ENCODE measurements around the gene ZNF200.
"Not testable (repeated sequence)": the region's sequence is repeated elsewhere in the genome, so short reads cannot be mapped to it uniquely, and the experiment has no call there.

ZNF200 gene, protein sequence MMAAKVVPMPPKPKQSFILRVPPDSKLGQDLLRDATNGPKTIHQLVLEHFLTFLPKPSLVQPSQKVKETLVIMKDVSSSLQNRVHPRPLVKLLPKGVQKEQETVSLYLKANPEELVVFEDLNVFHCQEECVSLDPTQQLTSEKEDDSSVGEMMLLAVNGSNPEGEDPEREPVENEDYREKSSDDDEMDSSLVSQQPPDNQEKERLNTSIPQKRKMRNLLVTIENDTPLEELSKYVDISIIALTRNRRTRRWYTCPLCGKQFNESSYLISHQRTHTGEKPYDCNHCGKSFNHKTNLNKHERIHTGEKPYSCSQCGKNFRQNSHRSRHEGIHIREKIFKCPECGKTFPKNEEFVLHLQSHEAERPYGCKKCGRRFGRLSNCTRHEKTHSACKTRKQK

GRCh38 chr16:3234857-3235561, at the start of gene ZNF200:
Gene ZNF200, minus strand, starts transcription at chr16:3235158. Its CDS starts 1,403 bp downstream, at chr16:3233755.
- DNase-seq, result peak; percentile 96

- no peak for DNase-seq
Measured at GRCh38 chr16:3283543-3284447, 48.8 kb upstream of the ZNF200 start.

DNA sequence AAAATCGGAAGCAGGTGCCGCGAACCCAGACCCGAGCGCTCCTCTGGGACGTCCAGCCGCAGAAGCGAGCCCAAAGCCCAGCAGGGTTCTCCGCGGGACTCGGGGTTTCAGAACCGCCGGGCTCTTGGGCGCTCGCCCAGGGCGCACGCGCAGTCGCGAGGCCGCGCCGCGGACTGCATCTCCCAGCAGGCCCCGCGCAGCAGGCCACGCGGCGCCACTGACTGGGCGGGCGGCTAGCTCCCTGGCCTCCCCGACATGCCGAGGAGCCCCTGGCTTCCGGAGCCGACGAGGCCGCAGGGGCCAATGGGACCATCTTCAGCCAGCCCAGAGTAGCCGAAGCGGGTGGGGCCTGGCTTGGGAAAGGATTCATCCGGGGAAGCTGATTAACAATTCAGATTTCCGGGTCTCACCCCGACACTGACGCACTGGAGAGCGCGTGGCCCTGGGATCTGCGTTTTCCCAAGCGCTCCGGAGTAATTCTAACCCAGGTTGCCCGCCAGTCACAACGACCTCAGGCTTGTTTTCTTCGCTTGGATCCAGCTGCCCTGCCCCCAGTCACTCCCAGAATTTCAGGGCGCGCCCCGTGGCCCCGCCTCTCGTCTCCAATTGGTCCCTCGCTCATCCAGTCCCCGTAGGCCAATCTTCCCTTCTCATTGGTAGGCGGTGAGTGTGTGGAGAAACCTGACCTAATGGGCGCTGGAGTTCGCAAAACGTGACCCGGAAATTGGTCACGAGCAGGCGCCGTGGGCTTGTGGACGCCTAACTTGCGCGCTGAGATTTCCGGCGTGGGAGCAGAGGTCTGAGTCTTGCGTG, 48.0 kb upstream of the ZNF200 start, which contains the start of gene ZNF263:
Gene ZNF263, plus strand, starts transcription at position 762 of the 813 bp plus-strand sequence. CDS start 328 bp downstream, outside the sequence.
- DNase-seq, result peak; percentile 97

DNA sequence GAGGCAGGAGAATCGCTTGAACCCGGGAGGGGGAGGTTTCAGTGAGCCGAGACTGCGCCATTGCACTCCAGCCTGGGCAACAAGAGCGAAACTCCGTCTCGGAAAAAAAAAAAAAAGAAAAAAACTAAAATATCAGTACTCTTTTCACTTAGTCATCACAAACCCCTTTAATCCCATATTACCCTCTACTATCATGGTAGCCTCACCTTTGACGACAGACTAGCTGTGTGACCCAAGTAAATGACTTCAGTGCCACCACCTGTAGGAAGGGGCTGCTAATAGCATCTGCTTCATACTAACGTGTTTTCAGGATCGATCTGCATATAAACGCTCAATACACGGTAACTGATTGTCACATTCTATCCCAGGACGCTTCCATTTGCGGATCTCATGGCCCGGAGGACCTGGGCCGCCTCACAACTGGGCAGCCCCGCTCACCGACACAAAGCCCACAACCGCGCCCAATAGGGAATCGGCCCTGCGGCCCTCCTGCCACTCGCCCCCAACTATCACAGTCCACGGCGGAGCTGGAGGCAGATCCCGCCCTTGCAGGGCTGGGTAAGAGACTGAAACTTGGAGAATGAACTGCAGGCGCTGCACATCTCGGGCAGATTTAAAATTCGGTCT, 47.3 kb upstream of the ZNF200 start:
- no peak for DNase-seq

GRCh38 chr16:3281222-3281820, 46.4 kb upstream of the ZNF200 start:
- no peak for DNase-seq

- DNase-seq, result no peak
Measured at GRCh38 chr16:3276679-3277078, 41.7 kb upstream of the ZNF200 start.

GRCh38 chr16:3274947-3275346, 40.0 kb upstream of the ZNF200 start:
- DNase-seq, result no peak

DNA sequence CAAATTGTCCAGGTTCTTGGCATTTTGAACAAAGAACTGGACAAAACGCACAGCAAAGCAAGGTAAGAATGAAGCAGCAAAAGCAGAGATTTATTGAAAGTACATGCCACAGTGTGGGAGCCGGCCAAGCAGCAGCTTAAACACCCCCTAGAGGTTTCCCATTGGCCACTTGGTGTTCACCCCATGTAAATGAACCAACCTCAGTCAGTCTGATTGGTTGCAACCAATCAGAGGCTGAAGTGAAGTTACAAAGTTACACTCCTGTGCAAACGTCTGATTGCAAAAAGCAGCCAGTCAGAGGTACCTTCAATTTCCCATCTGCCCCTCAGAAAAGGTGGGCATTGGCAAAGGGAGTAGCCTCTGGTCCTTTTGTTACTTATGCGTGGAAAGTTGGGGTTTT, 39.5 kb upstream of the ZNF200 start:
- no peak for DNase-seq

GRCh38 chr16:3271281-3271680, 36.3 kb upstream of the ZNF200 start:
- DNase-seq, result not testable (repeated sequence)

GRCh38 chr16:3270718-3271117, 35.8 kb upstream of the ZNF200 start:
- DNase-seq, result not testable (repeated sequence)

DNA sequence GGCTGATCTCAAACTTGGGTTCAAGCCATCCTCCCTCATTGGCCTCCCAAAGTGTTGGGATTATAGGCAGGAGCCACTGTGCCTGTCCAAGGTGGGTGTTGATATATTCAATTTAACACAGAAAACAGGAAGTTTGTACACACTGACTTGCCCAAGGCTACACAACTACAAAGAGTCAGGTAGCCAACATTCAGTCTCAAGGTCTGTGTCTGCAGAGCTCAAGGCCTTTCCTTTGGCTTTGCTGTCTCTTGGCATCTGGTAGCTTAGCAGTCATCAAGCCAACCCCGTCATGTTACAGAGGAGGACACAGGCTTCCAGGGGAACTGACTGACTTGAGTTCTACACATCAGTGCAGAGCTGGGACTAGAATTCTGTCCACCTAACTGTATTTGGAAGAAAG, 33.3 kb upstream of the ZNF200 start:
- no peak for DNase-seq

GRCh38 chr16:3266873-3267537, 32.0 kb upstream of the ZNF200 start:
- DNase-seq, result peak; percentile 13

- DNase-seq, result peak; percentile 99
Measured at GRCh38 chr16:3264137-3265036, 29.4 kb upstream of the ZNF200 start.

GRCh38 chr16:3262517-3262916, 27.6 kb upstream of the ZNF200 start:
- no peak for DNase-seq

GRCh38 chr16:3259836-3260235, 24.9 kb upstream of the ZNF200 start:
- no peak for DNase-seq

- DNase-seq, result no peak
Measured at GRCh38 chr16:3256866-3257465, 22.0 kb upstream of the ZNF200 start.

DNA sequence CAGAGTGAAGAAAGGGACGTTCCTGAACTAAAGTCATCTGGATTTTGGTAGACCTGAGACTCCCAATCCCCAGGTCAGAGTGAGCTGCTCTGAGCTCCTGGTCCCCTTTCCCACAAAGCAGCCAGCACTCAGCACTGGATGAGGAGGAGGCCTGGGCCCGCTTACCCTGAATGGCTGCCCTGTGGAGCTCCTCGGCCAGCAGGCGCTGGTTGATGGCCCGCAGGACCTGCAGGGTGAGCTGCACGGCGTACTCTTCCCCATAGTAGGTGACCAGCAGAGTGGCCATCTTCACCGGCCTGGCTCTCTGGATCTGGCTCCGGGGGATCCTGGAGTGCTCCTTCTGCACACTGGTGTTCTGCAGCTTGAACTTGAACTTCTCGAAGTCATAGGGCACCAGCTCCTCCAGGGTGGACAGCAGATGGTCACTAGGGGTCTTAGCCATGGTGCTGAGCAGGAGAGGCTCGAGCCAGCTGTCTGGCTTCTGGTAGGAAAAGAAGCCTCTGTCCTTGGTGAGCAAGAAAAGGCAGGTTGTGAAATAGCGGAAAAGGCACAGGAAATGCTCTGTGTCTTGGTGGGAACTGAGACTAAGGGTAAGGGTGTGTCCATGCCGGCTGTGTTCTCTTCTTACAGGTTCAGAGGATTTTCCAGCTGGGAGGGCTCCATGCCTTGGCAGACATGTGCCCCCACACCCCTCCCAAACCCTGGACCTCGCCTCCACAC, 21.3 kb upstream of the ZNF200 start, which contains the start of gene MEFV:
Gene MEFV, minus strand, starts transcription at position 488 of the 720 bp plus-strand sequence. Its CDS starts 46 bp downstream, at position 442.
- no peak for DNase-seq

GRCh38 chr16:3254309-3254708, 19.4 kb upstream of the ZNF200 start:
- DNase-seq, result no peak
